Measurements from ENCODE around the gene MPO.

MPO gene

DNA sequence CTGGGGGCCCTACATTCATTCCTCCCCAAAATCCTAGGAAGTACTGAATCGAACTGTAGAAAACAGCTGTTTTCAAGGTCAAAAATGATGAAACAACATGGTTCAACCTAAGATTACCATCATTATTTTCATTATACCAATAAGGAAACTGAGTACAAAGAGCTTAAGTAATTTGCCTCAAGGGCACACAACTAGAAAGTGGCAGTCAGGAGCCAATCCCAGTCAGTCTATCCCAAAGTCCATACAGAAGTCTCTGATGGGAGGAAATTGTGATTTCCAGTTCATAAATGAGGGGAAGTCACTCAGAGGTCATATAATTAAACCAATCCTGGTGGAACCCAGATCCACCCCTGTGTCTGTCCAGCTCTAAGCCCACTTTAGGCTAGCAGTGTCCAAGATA is 34.0 kb downstream of the MPO start:
- no peak overlapping the region for H3K4me3 ChIP-seq (ENCODE audit: low read length)
- no peak for DNase-seq (ENCODE audit: low read depth, low spot score)

DNA sequence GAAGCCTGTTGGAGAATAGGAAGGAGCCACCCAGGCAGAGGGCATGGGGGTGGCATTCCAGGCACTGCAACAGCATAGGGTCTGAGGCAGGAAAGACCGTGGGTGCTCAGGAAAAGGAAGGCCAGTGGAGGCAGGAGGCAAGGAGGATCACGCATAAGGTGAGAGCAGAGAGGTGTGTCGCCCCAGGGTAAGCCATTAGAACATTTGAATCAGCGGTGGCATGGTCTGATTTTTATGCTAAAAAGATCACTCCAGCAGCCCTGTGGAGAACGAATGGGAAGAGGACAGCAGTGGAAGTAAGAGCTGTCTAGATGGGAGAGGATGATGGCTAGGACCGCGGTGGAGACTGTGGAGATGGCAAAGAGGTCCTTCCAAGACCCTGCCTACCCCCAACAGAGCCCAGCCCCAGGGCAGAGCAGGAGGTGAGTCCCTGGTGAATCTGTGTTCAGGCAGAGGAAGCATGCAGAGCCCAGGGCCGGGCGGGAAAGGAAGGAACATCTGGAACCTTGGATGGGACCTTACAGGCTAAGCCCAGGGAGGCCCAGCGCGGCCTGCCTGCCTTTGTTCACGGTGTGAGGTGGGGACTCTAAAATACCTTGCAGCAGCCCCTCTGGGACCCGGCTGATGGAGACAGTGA is 34.5 kb downstream of the MPO start:
- no peak for DNase-seq (ENCODE audit: low read depth, low spot score)
- H3K4me3 ChIP-seq (ENCODE audit: low read length) = no peak overlapping the region

DNA sequence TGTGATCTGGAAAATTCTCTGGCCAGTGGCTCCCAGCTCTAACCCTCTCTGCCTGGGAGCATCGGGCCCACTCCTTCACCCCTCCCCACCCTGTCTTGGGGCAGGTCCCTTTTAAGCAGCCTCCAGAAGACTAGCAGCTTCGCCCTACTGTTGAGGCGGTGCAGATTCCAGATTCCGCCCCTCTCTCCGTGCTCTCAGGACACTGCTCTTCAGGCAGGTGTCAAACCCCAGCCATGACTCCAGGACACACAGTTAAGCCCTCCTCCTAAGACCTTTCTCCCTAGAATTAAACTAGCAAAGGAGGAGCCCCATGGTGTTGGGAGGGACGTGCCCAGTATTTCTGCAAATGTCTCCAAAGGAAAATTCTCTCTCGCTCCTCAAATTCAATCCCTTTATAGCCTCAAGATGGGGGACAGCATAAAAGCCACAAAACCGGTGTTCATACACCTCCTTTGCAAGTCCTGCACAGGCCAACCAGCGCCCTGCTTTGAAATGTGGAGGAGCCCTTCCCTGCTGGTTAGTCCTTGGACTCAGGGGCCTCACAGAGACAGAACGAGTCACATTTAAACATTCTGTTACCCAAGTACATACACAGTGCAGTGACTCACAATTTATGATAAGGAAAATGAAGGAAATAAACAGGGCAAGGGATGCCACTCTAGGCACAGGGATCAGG is 35.2 kb downstream of the MPO start:
- no peak overlapping the region for H3K4me3 ChIP-seq (ENCODE audit: low read length)
- no peak for DNase-seq (ENCODE audit: low read depth, low spot score)

DNA sequence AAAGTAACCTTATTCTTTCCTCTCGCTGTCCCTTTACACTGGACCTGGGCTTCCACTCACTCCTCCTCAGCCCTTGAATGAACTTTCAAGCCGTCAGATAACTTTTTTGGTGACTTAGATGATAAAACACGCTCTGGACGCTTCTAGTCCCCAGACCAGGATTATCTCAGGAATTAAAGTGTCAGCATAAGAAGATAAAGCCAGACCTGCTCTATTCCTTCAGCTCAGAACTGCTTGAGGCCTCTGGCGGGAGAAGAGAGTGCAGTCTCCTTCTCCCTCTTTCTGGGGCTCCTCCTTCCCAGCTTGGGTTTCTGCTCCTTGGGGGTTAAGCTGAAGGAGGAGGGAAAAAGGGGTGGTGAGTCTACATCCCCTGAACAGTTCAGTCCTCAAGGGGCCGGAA is 35.8 kb downstream of the MPO start:
- no peak for DNase-seq (ENCODE audit: low read depth, low spot score)
- no peak overlapping the region for H3K4me3 ChIP-seq (ENCODE audit: low read length)

DNA sequence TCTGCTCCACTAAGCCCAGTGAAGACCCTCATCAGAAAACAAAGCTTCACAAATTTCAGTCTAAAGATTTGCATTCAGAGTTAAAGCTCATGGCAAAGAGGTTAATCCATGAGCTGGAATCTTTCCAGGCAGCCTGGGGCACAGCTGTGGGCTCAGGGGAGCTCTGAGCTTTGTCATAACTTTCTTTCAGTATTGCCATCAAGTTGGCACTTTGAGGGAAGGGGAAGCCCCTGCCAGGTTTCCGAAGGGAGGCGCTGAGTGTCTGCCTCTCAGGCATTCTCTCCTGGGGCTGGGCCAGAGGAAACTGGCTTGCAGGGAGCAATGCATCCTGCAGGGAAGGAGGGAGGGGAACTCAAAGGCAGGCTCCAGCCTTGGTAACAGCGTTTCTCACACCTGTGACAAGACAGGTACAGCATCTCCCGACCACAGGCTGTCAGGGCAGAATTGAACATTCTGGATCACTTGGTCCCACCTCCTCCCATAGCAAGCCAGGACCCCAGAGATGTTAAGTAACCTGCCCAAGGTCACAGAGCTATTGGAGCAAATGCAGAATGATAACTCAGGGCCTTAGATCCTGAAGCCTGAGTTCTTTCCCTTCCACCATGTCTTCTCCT is 38.5 kb downstream of the MPO start:
- H3K4me3 ChIP-seq (ENCODE audit: low read length) = no peak overlapping the region
- no peak for DNase-seq (ENCODE audit: low read depth, low spot score)

DNA sequence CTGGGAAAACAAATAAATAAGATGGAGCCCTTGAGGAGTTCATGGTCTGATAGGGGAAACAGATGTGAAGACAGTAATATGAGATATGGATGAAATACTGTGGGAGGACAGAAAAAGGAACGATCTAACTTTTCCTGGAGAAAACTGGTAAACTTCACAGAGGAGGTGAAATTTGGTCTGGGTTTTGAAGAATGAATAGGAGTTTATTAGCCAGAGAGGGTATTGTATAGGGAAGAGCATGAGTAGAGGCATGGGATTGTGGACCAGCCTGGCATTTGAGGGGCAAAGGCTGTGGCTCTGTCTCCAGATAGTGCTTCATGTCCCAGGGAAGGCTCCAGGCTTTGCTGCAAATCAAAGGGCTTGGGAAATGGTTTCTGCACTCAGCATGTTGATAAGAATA is 40.7 kb downstream of the MPO start:
- DNase-seq (ENCODE audit: low read depth, low spot score) = no peak
- no peak overlapping the region for H3K4me3 ChIP-seq (ENCODE audit: low read length)

DNA sequence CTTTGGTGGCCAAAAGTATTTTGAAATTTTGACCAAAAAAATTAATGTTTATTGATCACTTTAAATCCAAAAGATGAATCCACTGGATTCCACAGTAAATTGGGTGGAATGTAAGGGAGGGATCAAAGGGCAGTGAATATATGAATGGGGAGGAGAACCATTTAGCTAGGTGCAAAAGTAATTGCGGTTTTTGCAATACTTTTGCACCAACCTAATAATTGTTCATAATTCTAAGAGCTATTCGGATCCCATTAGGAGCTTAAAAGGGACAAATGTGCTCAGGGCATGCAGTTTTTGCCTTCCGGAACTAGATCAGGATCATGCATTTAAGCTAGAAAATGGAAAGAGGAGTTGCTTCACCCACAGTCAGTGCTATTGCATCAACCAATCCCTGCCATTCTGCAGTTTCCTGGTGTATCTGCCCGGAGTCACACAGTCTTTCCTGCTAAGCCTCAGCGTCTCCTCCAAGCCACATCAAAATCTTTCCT is 42.5 kb downstream of the MPO start, which contains the start of gene LPO:
Gene LPO, plus strand, starts transcription at position 438 of the 488 bp plus-strand sequence. CDS start 4,396 bp downstream, outside the sequence.
- H3K4me3 ChIP-seq (ENCODE audit: low read length) = no peak within 1 kb of the TSS

DNA sequence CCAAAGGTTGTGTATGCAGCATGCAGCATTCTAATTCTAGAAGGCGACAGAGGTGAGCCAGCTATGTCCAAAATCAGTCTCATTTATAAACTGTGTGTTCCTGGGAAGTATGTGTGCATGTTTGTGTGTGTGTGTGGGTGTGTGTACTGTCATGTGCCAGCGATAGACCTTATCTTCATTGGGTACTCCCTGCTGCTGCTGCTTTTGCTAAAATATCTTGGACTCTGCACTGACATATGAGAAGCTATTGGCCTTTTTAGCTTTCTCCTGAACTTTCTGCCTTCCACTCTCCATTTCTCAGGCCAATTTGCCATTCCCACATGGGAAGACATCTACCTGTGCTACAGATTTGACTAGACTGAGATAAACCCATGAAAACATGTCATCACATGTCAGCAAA is 44.3 kb downstream of the MPO start:
- no peak for DNase-seq (ENCODE audit: low read depth, low spot score)
- H3K4me3 ChIP-seq (ENCODE audit: low read length) = no peak overlapping the region

More for the DNA sequence above, 42.5 kb downstream of the MPO start, which contains the start of gene LPO:
- no peak for DNase-seq (ENCODE audit: low read depth, low spot score)

DNA sequence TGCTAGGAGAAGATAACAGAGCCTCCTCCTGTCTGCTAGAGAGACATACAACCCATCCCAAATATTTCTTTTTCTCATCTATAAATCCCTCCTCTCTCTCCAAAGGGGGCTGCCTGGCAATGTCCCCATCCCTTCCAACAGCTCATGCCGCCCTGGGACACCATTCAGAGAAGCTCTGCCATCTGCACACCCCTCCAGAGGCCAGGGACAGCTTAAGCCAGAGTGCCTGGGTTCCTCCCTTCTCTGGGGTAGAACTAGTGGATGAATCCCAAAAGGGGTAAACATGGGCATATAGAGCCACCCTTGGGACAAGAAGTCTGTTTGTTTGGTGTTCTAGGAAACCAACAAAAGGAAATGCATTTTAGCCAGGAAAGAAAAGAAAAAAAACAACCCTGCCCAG is 44.9 kb downstream of the MPO start:
- H3K4me3 ChIP-seq (ENCODE audit: low read length) = no peak overlapping the region
- no peak for DNase-seq (ENCODE audit: low read depth, low spot score)

DNA sequence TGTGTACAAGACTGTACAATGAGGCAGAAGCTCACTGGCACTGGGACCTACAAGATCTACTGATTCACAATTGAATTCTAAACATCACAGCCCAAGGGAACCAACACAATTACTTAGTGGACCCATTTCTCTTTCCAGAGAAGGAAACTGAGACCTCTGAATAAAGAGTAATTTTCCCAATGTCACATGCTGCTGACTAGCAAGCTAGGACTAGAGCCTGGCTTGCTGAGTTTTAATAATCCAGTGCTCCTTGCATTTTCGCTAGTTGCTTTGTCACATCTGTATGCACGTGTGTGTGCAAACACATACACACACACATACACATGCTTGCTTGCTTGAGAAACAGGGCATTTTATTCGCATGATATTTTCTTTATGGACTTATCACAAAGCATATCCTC is 46.2 kb downstream of the MPO start:
- H3K4me3 ChIP-seq (ENCODE audit: low read length) = no peak overlapping the region
- no peak for DNase-seq (ENCODE audit: low read depth, low spot score)

DNA sequence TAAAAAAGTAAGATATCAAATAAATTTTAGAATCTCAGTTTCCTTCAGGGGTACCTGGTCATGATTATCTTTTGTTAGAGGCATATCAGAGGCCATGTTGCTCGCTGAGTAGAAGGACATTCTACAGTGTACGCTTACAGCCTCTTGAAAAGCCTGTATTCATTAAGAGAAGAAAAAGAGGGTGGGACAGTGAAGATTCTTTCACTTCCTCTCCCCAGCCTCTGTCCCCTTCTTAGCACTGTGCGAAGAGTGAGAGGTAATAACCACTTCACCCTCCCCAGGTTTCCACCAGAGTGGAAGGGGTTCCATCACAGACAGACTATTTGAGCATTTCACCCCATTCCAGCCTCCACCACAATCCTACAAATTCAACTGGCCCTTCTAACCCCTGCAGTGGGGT is 47.2 kb downstream of the MPO start:
- no peak for DNase-seq (ENCODE audit: low read depth, low spot score)
- no peak overlapping the region for H3K4me3 ChIP-seq (ENCODE audit: low read length)

DNA sequence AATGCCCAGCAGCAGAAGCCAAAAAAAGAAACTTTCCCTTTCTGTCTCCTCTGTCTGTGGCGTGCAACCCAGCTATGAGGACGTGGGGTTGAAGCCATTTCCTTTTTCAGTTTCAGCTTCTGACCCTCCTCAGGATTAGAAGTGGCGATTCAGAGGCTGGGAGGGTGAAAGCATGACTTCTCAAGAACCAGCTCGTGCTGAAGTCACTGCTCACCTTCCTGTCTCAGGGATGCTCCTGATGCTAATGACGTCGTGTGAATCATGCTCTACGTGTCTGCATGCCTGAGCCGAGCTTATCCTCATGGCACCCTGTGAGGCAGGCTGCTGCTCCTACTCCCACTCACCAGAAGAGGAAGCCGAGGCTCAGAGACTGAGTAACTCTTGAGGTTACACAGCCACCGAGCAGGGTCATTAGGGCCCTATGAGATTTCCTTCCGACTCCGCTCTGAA is 48.0 kb downstream of the MPO start:
- DNase-seq (ENCODE audit: low read depth, low spot score) = no peak
- no peak overlapping the region for H3K4me3 ChIP-seq (ENCODE audit: low read length)

DNA sequence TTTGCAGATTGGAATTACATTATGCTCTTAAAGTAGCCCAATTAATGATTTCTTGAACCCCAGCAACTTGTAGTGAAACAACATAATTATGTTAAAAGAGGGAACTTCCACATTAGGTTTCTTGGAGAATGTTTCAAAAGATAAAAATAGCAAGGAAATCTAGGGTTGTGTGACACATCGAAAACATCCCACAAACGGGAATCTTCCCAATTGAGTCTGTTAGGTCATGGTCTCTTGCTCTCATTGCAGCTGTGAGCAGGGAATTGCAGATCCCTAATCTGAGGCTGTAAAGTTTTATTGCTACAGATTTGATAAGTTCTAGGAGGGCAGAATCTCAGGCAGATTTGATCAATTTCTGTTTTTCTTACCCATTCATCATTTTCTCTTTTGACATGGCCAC is 49.1 kb downstream of the MPO start:
- H3K4me3 ChIP-seq (ENCODE audit: low read length) = no peak overlapping the region
- DNase-seq (ENCODE audit: low read depth, low spot score) = no peak

DNA sequence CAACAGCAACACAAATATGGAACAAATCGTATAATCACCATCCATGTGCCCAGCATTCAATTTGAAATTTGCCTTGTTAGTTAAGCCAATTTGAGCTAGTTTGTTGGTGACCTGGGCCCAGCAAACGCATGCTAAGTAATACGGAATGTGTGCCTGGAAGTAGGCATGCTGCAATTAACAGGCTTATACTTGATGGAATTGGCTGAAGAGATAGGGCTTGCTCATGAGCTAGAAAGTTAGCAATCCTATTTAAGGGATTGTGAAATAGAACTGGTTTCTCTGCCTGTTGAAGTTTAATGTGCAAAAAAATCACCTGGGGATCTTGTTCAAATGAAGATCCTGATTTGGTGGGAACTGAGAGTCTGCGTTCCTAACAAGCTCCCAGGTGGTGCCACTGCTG is 50.9 kb downstream of the MPO start:
- no peak for DNase-seq (ENCODE audit: low read depth, low spot score)
- H3K4me3 ChIP-seq (ENCODE audit: low read length) = no peak overlapping the region

DNA sequence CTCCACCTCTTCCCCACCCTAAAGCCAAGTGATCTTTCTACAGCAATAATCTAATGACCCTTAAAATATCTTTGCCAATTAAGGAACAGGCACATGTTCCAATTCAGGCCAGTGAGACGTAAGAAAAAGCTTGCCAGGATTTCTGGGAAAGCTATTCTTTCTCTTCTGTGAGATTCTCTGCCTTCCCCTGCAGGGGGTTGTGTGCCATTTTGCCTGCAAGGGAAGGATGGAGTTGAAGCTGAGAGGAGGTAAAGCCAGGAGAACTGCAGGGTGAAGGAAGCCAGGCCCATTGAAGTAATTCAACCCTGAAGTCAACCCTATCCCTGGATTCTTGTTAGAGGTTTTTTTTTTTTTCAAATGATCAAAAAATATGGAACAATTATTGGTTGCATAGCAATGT is 51.4 kb downstream of the MPO start:
- DNase-seq (ENCODE audit: low read depth, low spot score) = no peak
- H3K4me3 ChIP-seq (ENCODE audit: low read length) = no peak overlapping the region

DNA sequence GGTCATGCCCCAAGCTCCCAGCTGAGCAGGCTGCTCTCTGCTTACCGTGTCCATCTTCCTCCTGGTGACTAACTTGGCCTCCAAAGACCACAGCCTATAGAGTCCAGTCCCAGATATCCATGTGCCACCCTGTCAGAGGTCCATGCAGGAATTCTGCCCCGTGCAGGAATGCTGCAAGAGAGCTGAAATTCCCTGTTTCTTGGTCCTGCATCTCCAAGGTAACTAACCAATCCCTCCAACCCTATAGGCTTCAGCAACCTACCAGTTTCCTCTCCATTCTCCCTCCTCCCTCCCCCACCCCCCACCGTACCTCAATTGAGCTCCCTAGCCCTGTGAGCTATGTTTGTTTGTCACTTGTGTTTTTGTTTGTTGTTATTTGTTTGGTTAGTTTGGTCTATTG is 52.1 kb downstream of the MPO start:
- no peak overlapping the region for H3K4me3 ChIP-seq (ENCODE audit: low read length)
- no peak for DNase-seq (ENCODE audit: low read depth, low spot score)

DNA sequence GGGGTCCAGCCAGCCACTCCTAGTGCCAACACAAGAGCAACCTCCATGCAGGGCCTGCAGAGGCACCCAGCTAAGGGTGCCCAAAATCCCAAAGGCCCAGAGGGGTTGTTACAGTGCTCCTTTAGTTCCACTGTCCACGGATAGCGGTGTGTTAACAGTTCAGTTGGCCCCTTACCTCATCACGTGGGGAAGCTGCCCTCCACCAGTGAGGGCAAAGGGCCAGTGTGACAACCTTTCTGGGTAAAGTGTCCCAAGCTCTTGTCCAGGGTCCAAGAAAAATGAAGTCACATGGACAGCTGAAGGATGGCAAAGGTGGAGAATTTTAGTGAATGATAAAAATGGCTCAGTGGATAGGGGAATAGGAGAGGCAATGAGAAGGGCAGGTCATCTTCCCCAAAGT is 53.0 kb downstream of the MPO start:
- DNase-seq (ENCODE audit: low read depth, low spot score) = no peak
- H3K4me3 ChIP-seq (ENCODE audit: low read length) = no peak overlapping the region

DNA sequence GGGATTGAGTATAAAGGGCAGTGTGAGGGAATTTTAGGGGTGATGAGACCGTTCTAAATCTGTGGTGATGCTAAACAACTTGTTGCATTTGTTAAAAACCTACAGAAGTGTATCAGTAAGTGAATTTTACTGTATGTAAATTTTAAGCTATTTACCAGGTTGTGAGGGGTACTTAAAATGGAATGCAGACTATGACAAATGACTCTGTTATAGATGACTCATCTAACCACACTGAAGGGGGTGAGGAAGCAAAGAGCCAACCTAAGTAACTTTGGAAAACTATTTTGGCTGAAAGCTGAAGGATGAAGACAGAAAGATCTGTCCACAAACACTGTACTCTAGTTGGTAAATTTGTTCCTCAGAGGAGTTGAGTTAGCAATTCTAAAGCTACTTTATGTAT is 56.4 kb downstream of the MPO start:
- no peak for DNase-seq (ENCODE audit: low read depth, low spot score)
- H3K4me3 ChIP-seq (ENCODE audit: low read length) = no peak overlapping the region
